HG03175 (cell line): Measurements from ENCODE around the gene HNRNPDL.
"Not testable (repeated sequence)": the region's sequence is repeated elsewhere in the genome, so short reads cannot be mapped to it uniquely, and the experiment has no call there.

Source experiments
- ATAC-seq: cut with Tn5 transposase; IDR thresholded peaks from one replicate; pipeline ENCODE4 v1.9.1; 2021; ENCODE audit warnings: mild to moderate bottlenecking, moderate library complexity; ENCODE audit not compliant: unreplicated experiment

Gene HNRNPDL

DNA sequence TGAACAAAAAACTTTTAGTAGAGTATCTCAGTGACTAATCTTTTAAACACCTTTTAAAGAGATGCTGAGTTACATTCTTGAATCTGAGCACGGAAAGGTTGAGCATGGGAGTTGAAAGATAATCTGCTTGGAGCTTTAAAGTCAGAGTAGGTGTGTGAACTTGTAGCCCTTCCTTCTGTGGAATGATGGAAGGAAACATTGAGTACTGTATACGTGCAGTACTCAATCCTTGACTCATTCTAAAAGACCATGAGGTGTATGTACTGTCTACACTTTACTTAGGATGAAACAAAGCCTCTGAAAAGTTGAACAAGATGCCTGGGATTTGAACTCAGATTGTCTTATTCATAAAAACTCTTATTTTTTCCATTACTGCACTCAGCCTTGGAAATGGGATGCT lies 3.5 kb upstream of the HNRNPDL start:
- no peak for ATAC-seq

DNA sequence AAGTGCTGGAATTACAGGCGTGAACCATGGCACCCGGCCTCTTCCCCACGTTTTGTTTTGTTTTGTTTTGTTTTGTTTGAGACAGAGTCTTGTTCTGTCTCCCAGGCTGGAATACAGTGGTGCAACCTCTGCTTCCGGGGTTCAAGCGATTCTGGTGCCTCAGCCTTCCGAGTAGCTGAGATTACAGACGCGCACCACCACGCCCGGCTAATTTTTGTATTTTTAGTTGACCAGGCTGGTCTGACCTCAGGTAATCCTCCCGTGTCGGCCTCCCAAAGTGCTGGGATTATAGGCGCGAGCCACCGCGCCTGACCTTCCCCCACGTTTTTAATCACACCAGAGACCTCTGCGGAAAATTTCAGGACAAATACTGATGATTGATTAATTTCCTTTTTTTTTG lies 2.3 kb upstream of the HNRNPDL start:
- no peak for ATAC-seq

DNA sequence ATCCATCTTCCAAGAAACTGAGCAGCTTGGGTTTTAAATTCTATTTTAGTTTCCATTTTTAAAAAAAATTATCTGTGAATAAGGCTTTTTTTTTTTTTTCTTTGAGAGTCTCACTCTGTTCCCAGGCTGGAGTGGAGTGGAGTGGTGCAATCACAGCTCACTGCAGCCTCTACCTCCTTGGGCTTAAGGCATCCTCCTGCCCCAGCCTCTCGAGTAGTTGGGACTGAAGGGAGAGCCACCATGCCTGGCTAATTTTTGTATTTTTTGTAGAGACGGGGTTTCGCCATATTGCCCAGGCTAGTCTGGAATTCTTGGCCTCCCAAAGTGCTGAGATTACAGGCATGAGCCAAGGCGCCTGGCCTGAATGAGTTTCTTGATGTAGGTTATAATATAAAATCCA lies 1.6 kb upstream of the HNRNPDL start:
- no peak for ATAC-seq

DNA sequence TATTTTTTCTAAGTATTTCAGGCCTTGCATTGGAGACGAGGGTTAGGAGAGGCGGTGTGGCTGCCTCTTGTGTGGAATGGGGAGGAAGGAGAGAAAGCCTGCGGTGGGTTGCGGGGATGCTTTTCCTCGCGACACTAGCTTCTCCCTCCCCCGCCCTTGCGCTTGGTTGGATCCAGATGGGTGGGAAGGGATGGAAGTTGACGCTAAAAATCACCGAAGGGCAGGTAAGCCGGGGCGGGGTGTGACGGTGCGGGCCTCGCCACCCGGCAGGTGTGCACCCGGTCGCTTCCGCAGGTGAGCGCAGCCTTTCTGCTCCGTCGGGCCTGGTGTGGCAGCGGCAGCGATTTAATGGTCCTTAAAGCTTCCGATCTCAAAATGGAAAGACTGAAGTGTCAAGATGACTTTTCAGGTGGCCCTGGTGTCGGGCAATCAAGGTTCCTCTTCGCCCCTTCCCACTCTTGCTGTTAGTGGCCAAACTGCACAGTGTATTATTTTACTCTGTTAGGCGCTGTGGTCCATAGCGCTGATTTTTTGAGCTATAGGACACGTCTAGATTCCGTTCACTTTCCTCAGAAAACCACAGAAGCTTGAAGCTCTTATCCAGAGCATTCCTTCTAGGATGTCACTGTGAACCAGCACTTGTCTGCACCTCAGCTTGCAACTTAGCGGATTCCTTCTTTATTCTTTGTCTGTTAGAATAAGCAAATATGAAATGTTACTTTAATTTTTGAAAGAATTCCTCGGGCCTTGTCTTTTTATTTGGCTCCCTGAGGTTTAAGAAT lies 893 bp upstream of the HNRNPDL start:
- no peak for ATAC-seq

DNA sequence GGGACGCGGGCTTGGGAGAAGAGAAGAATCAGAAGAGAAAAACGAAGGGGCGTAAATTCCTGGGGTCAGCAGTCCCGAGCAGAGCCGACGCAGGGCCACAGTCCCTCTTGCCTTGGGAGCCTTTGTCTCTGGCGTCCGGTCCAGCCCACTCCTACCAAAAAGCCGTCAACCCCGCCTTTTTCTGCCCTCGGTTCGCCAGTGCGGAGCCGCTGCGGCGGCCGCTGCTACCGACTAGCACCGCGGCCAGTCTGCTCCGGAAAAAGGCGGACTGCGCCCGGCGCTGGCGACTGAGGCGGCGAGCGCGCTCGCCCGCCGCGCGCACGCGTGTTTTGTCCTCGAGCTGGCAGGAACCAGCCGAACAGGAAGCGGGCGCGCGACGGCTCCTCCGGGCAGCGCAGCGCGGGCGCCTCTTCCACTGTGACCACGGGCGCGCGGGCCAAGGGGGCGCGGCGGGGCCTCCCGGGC lies 502 bp downstream of the HNRNPDL start:
- ATAC-seq = peak; percentile 17

DNA sequence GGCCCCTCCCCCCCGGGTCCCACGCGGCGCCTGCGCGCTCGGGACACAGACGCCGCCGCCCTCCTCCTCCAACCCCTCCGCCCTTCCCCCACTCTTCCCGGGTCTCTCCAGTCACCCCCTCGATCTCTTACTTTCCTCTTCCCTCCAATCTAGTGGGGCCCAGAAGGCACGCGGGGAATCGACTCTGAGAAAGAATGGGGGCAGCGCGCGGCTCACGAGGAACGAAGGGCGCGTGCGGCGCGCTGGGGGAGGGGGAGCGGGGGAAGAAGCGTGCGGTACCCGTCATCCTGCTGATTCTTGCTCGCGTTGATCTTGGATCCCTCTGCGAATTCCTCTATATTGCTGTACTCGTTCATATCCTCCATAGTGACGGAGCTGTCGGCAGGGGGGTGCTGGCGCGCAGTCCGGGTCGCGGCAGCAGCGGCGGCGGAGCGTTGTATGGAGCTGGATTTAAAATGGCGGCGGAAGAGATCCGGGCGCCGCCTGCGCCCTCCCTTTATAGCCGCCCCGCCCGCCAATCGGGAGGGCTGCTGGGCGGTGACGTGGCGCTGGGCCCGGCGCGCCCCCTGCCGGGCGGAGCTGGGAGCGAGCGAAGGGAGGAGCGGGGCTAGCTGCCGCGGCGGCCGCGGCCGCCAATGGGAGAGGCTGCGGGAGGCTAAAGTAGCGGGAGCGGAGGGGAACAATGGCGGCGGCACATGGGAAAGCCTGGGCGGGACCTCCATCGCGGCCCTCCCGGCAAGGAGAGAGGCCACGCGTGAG lies 1.1 kb downstream of the HNRNPDL start:
- ATAC-seq = peak; percentile 46

DNA sequence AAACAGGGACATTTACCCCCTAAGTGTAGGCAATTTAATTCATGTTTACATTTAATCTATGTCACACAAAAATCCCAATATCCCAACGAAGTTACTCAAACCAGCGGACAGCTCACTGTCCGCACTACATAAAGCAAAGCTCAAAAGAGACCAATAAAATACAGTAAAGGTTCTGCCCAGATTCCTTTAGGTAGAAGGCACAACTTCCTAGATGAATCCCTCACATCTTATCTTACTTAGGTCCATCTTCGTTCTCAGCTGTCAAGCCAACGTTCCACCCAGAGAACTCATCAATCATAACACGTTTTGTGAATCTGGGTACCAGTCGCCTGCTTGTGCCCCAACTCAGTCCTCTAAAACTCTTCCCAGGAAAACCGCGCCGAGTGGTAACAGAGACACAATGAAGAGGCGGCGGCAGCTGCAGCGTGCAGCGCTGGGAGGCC lies 1.7 kb downstream of the HNRNPDL start:
- no peak for ATAC-seq

DNA sequence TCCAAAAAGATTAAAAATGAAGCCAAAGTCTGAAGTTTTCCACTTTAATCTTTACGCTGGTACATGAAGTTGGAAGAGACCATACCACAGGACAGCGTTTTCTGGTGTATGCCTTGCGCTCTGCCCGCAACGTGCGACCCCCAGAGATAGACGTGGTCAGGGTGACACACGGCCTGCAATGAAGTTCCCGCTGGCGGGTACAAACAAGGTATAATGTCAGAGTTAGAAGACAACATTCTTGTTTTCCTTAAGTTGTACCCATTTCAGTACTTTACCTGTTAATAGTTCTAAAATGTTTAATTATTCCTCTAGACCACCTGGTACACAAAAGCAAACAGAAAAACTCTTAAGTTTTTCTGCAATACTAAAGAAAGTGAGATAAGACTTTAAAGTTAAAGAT lies 4.8 kb downstream of the HNRNPDL start:
- ATAC-seq = no peak

DNA sequence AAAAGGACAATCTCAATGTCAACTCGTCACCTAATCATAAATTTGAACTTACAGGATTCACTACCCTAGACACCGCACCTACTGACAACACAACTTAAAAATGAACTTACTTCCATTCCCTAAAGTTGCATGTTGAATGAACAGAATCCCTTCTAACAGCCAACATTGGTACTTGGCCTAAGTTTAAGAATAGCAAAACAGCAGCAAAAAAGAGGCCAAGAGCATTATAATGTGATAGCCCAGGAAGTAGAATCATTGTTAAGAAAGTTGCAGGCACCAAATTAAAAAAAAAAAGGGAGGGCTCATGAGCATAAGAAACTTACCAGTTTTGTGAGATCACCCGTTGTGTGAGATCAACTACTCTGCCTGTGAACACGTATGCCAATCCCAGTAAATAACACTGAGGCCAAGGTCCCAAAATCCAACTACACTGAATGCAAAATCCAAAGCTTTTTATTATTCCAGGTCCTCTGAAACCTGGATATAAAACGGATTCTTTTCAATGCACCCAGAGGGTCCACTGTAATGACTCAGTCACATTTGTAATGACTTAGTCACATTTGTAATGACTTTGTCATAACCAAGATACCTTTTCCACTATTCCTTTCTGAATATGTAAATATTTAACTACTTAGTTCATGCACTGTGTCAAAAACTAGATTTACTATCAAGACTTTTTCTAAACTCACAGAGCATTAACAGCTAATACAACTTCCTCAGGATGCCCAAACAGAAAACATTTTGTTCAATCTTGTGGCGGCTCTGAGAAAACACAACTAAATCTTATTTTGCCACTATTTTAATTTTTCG lies 6.8 kb downstream of the HNRNPDL start:
- ATAC-seq = no peak

DNA sequence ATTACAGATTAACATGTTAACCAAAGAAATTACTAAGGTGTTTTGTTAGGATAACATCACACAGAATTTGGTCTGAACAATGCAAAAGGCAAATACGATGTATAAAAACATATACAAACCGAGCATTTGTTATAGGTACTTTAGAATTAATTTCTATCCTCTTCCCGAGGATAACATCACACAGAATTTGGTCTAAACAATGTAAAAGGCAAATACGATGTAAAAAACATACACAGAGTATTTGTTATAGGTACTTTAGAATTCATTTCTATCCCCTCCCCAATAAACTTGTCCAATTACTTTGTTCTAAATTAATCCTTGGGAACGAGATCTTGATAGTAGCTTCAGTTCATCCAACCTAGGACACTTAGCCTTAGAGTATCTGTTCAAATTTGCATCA lies 7.6 kb downstream of the HNRNPDL start:
- ATAC-seq = no peak

DNA sequence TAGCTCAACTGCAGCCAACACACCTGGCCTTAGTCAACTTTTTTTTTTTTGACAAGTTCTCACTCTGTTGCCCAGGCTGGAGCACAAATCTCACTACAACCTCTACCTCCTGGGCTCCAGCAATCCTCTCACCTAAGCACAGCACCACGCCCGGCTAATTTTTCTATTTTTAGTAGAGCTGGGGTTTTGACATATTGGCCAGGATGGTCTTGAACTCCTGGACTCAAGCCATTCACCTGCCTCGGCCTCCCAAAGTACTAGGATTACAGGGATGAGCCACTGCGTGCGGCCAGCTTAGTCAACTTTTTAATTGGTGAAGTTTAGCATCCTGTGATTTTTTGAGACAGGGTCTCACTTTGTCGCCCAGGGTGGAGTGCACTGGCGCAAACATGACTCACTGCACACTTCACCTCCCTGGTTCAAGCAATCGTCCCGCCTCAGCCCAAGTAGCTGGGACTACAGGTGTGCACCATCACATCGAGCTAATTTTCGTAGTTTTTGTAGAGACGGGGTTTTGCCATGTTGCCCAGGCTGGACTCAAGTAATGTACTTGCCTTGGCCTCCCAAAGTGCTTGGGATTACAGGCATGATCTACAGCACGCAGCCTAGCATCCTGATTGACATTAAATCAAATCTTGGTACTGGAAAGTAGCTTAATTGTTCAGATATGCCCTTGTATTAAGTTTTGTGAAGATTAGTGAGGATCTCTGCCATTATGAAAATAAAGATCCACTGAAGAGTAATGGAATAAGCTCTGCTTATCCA lies 8.3 kb downstream of the HNRNPDL start:
- ATAC-seq = no peak

DNA sequence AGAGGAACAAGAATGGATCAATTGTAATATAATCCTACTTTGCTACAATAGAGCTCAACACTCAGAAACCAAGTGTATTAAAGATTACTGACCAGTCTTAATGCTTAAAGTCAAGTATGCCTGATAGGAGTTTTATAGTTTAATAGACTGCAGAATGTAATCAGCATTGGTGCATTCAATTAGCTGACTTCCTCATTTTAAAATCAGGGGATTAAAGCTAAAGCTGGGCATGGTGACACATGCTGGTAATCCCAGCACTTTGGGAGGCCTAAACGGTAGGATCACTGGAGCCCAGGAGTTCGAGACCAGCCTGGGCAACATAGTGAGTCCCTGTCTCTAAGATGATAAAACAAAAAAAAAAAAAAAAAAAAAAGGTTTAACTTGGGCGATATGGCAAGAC lies 10.8 kb downstream of the HNRNPDL start:
- ATAC-seq = no peak

DNA sequence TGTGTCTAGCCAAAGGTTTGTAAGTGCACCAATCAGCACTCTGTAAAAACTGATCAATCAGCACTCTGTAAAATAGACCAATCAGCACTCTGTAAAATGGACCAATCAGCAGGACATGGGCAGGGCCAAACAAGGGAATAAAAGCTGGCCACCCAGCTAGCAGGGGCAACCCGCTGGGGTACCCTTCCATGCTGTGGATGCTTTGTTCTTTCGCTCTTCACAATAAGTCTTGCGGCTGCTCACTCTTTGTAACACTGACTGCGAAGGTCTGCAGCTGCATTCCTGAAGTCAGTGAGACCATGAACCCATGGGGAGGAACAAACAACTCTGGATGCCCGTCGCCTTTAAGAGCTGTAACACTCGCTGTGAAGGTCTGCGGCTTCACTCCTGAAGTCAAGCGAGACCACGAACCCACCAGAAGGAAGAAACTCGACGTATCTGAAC lies 14.3 kb downstream of the HNRNPDL start:
- no peak for ATAC-seq

DNA sequence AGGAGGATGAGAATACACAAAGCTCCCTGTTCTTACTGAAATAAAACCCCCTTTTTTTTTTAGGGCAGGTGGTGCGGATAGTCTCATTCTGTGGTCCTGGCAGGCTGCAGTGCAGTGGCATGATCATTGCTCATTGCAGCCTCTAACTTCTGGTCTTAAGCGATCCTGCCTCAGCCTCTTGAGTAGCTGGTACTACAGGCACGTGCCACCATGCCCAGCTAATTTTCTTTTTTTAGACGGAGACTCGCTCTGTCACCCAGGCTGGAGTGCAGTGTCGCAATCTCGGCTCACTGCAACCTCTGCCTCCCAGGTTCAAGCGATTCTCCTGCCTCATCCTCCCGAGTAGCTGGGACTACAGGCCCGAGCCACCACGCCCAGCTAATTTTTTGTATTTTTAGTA lies 15.2 kb downstream of the HNRNPDL start:
- not testable (repeated sequence) for ATAC-seq

DNA sequence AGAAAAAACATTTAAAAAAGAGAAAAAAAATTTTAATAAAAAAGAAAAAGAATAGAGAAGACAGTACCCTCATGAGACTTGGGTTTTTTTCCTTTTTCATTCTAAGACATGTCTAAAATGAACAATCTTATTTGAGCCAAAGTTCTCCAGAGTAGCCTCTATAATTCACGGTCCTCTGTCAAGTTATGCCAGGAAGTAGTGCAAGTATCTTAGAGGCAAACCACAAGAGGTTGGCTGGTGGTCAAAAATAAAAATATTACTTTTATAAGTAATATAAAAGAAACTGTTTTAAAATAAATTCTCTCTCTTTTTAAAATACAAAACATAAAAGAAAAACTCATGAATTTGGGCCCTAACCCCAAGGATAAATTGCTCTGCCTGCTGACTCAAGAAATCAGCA lies 26.5 kb downstream of the HNRNPDL start:
- no peak for ATAC-seq

DNA sequence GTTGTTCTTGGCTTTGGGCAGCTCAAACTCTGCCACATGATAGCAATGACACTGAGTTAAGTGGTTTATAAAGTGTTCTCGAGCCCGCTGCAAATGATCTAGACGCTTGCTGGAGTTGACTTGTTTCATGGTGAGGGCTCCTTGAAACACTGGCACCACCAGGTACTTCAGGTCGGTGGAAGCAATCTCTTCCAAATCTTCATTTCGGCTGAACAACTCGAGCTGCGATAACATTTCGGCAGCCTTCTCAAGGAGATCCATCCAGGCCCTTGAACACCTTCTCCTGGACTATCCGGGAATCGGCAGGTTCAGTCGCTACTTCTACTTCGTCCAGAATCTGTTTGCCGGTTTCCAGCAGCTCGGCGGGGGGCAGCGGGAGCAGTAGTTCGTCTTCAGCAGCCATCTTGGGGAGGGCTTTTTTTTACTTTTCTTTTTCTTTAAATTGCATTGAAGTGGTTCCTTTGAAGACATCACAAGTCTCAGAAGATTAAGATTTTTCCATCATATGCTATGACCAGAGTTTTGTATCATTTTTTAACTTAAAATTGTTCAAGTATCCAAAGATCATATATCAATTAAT lies 28.0 kb downstream of the HNRNPDL start:
- ATAC-seq = no peak

DNA sequence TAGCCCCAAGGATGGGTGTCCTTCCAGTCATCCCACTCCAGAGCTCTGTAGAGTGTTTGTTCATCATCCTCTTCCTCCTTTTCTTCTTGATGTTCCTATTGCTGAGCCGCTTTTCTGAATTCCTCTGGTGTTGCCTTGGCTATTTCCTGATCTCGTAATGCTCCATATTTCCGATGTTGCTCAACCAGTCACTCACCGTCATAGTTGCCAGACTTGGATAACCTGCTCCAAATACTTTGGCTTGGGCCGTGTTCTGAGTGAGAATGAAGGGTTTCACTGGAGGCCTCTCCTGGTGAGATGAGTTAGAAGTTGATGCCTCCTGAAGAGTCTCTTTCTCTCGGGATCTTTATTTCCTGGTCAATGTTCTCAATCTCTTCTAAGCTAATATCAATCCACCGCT lies 28.7 kb downstream of the HNRNPDL start:
- no peak for ATAC-seq

DNA sequence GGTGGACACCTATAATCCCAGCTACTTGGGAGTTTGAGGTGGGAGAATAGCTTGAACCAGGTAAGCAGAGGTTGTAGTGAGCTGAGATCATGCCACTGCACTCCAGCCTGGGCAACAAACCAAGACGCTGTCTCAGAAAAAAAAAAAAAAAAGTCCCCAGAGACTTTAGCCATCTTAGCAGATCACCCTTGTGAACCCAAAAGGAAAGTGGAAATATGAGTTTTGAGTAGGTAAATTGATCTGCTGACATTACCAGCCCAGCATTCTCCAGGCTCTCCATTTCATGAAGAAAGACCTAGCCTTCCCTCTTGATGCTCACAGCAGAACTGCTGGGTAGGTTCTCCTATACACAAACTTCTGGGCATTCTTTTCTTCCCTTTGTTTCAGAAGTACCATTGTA lies 32.0 kb downstream of the HNRNPDL start:
- ATAC-seq = no peak

DNA sequence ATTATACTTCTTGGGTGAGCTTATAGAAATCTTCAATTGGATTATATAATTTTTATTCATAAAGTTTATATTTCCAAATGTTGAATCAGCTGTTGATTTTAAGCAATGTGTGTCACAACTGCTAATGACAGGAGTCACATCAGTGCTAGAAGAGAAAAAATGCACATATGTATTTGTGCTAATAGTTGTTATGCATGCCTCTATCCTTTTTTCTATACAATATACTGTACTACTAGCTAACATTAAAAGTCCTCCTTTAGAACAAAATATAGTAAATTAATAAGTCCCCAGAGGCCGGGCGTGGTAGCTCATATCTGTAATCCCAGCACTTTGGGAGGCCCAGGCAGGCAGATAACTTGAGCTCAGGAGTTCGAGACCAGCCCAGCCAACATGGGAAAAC lies 32.7 kb downstream of the HNRNPDL start:
- ATAC-seq = no peak

DNA sequence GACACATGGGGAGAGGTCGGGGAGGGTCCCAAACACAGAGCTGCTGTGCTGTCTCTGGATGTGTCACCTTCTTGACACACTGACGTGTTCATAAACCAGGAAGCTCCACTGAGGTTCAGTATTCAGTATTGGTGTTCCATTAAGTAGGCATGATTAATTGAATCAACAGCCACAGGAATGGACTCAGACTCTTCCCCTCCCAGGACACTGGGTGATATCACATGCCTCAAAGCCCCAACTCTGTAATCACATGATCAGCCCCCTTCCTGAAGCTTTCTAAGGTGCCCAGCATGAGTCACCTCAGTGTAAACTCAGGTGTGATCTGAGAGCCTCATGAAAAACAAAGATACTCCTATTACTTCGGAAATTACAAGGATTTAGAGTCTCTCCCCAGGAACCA lies 35.4 kb downstream of the HNRNPDL start:
- no peak for ATAC-seq
